ENCODE data around the gene CPA5.
A peak's percentile ranks its signal among the peaks of the same experiment; 100 is the strongest.
"Not testable (repeated sequence)": the region's sequence is repeated elsewhere in the genome, so short reads cannot be mapped to it uniquely, and the experiment has no call there.

CPA5 gene

DNA sequence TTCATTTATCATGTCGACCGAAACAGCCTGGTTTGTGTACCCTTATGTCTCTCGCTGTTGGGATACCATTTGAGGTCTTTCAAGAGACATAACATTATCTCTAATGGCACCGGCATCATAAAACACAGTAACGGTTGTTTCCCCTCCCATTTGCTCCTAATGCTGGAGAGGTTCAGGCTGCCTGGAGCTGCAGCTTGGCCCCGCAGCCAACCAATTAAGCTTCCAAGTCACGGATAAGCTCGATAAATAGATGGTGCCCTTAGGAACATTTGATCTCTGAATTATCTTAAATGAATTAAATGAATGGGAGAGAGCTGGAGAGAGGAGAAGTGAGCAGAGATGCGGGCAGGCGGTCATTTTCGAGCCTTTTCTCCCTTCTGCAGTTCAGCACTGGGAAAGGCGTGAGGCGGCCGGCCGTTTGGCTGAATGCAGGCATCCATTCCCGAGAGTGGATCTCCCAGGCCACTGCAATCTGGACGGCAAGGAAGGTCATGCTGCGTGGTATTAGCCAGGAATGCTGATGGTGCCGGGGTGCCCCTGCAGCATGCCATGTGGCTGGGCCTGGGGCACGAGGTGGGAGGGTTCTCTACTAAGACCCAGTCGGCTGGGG, 39.1 kb upstream of the CPA5 start:
- TF ChIP-seq, protein P1, sequence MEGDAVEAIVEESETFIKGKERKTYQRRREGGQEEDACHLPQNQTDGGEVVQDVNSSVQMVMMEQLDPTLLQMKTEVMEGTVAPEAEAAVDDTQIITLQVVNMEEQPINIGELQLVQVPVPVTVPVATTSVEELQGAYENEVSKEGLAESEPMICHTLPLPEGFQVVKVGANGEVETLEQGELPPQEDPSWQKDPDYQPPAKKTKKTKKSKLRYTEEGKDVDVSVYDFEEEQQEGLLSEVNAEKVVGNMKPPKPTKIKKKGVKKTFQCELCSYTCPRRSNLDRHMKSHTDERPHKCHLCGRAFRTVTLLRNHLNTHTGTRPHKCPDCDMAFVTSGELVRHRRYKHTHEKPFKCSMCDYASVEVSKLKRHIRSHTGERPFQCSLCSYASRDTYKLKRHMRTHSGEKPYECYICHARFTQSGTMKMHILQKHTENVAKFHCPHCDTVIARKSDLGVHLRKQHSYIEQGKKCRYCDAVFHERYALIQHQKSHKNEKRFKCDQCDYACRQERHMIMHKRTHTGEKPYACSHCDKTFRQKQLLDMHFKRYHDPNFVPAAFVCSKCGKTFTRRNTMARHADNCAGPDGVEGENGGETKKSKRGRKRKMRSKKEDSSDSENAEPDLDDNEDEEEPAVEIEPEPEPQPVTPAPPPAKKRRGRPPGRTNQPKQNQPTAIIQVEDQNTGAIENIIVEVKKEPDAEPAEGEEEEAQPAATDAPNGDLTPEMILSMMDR (conservative IDR thresholded peaks at IDR 0.05; ENCODE audit: control insufficient read depth, insufficient read depth, low read depth, low read length): no peak
- no peak for DNase-seq (ENCODE audit: low read depth)

DNA sequence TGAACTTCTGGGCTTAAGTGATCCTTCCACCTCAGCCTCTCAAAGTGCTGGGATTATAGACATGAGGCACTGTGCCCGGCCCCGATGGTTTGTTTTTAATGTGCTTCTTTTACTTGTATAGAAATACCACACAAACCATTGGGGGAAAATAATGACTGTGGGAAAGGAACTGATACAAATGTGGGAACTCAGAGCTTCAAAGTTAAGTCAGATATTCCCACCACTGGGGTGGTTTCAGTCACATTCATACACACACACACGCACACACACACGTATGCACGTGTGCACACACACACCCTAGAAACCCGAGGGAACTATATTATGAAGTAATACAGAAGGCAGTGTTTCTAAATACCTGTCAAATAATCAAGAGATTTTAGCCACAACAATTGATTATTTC, 34.6 kb upstream of the CPA5 start:
- no peak for DNase-seq (ENCODE audit: low read depth)
- no peak overlapping the region for H3K4me3 ChIP-seq (ENCODE audit: control insufficient read depth, low read depth, low read length)
- TF ChIP-seq, protein P1 (conservative IDR thresholded peaks at IDR 0.05; ENCODE audit: control insufficient read depth, insufficient read depth, low read depth, low read length): no peak

More for the DNA sequence above, 39.1 kb upstream of the CPA5 start:
- H3K4me3 ChIP-seq (ENCODE audit: control insufficient read depth, low read depth, low read length): no peak overlapping the region

DNA sequence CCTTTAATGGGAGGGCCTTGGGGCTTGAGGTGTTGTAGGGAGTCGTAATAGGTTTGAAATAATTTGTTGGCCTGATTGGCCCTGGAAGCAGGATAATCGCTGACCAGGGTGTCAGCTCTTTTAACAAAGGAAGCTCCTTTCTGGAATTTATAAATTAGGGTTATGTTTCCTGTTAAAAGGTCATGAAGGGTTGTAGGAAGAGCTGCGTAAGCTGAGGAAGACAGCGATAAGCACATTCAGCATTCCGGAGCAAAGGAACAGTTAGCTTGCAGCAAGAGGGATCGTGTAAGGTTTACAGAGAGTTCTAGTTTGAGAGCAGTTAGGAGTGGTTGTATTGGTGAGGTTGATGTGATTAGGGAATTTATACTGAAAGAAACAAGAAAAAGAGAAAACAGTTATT, 30.3 kb upstream of the CPA5 start:
- TF ChIP-seq, protein P1 (conservative IDR thresholded peaks at IDR 0.05; ENCODE audit: control insufficient read depth, insufficient read depth, low read depth, low read length): no peak
- DNase-seq (ENCODE audit: low read depth): no peak
- H3K4me3 ChIP-seq (ENCODE audit: control insufficient read depth, low read depth, low read length): no peak overlapping the region

DNA sequence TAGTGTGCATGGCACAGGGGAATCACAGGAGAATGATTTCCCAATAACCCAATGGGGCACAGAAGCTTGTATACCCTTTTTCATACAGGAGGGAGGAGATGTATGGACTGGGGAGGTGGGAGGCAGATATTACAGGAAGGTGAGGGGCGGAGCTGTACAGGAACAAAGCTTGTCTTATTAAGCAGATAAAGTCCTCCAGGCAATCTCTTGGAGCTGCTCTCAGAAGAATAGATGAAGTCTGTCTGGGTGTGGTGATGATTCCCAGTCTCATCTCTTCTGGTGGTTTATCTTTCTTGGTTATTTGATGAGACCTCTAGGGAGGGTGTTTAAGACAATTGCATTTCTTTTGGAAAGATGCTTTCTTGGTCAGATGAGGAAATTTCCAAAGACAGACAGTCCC, 25.1 kb upstream of the CPA5 start:
- no peak overlapping the region for H3K4me3 ChIP-seq (ENCODE audit: control insufficient read depth, low read depth, low read length)
- DNase-seq (ENCODE audit: low read depth): no peak
- TF ChIP-seq, protein P1 (conservative IDR thresholded peaks at IDR 0.05; ENCODE audit: control insufficient read depth, insufficient read depth, low read depth, low read length): no peak

DNA sequence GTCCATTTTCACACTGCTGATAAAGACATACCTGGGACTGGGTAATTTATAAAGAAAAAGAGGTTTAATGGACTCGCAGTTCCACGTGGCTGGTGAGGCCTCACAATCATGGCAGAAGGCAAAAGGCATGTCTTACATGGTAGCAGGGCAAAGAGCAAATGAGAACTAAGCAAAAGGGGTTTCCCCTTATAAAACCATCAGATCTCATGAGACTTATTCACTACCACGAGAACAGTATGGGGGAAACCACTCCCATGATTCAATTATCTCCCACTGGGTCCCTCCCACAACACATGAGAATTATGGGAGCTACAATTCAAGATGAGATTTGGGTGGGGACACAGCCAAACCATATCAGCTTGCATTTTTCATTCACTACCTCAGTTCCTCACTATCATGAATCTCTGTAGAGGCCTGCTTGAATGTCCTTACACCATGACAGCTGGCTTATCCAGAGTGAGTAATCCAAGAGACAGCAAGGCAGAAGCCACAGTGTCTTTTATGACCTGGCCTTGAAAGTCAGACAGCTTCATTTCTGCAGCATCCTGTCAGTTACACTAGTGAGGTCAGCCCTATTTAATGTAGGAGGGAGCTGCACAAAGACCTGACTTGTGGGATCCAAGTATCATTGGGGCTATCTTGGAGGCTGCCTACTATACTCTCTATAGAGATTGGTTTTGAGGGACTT, 22.9 kb upstream of the CPA5 start:
- DNase-seq (ENCODE audit: low read depth): peak; percentile 39
- not testable (repeated sequence) for H3K4me3 ChIP-seq (ENCODE audit: control insufficient read depth, low read depth, low read length)

DNA sequence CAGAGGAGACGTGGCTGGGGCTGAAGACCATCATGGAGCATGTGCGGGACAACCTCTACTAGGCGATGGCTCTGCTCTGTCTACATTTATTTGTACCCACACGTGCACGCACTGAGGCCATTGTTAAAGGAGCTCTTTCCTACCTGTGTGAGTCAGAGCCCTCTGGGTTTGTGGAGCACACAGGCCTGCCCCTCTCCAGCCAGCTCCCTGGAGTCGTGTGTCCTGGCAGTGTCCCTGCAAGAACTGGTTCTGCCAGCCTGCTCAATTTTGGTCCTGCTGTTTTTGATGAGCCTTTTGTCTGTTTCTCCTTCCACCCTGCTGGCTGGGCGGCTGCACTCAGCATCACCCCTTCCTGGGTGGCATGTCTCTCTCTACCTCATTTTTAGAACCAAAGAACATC, 22.0 kb upstream of the CPA5 start:
- TF ChIP-seq, protein P1 (conservative IDR thresholded peaks at IDR 0.05; ENCODE audit: control insufficient read depth, insufficient read depth, low read depth, low read length): no peak
- no peak for DNase-seq (ENCODE audit: low read depth)
- H3K4me3 ChIP-seq (ENCODE audit: control insufficient read depth, low read depth, low read length): no peak overlapping the region

DNA sequence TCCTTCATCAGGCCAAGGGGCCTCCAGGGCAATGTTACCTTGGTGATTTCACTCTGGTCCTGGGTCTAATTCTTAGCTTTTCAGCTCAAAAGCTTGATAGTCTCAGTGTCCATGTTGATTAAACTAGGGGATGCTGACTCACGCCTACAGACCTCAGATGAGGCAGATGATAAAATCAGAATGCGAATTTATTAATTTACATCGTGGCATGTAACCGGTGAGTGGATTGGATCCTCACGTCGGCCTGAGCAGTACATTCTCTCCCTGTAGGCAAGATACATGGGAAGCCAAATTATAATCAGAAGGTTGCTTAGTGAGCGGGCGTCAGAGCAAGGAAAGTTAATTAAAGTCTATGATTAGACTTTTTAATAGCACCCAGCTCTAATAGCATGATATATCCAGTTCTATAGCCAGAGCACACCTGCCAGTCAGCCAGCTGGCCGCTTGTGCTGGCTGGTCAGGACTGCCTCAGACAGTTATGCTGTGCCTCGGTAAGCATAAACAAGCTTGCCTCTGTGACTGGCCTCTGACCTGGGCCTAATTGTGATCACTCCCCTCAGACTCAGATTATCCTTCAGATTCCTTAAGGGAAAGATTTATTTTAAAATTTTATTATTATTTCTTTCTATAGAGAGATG, 20.2 kb upstream of the CPA5 start:
- H3K4me3 ChIP-seq (ENCODE audit: control insufficient read depth, low read depth, low read length): no peak overlapping the region
- DNase-seq (ENCODE audit: low read depth): no peak
- TF ChIP-seq, protein P1 (conservative IDR thresholded peaks at IDR 0.05; ENCODE audit: control insufficient read depth, insufficient read depth, low read depth, low read length): no peak
